ENCODE measurements around the gene BRINP3. TPM values are rescaled to one million over a fixed set of nuclear protein-coding genes. Genes with fewer than 3 reads are reported as not detected.

Gene BRINP3
- total and polyA plus RNA-seq, 2 experiments from 2014 or later, result not detected

DNA sequence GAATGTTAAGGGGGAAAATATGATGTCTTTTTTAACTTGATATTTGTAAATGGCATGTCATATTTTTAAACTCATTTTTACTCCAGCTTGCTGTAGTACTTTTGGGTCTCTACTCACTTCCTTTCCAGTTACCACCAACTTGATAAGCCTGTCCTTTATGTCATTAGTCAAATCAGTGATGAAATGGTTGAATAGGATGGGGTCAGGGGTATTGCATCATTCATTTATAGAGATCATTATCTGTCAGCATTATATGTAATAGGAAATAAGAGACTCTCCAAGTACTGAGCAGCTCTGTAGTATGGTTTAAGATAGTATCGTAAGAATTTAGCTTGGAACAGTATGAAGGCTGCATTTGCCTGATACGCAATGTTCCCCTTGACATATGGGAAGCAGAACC, 227.3 kb downstream of the BRINP3 start:
- H3K36me3 ChIP-seq (ENCODE audit: insufficient read depth), result no peaks in the 10 kb centered on the region
- H3K9me3 Mint-ChIP-seq, result 0 out of 3 replicates have a peak, but pooled peaks cover 5% of the 10 kb centered on the region
- no peaks in the 10 kb centered on the region for H3K36me3 Mint-ChIP-seq (ENCODE audit: low read depth)
- TF ChIP-seq EZH2 (IDR thresholded peaks at IDR 0.05; ENCODE audit: low read depth, unreplicated experiment), result no peak
- TF ChIP-seq, protein P1, sequence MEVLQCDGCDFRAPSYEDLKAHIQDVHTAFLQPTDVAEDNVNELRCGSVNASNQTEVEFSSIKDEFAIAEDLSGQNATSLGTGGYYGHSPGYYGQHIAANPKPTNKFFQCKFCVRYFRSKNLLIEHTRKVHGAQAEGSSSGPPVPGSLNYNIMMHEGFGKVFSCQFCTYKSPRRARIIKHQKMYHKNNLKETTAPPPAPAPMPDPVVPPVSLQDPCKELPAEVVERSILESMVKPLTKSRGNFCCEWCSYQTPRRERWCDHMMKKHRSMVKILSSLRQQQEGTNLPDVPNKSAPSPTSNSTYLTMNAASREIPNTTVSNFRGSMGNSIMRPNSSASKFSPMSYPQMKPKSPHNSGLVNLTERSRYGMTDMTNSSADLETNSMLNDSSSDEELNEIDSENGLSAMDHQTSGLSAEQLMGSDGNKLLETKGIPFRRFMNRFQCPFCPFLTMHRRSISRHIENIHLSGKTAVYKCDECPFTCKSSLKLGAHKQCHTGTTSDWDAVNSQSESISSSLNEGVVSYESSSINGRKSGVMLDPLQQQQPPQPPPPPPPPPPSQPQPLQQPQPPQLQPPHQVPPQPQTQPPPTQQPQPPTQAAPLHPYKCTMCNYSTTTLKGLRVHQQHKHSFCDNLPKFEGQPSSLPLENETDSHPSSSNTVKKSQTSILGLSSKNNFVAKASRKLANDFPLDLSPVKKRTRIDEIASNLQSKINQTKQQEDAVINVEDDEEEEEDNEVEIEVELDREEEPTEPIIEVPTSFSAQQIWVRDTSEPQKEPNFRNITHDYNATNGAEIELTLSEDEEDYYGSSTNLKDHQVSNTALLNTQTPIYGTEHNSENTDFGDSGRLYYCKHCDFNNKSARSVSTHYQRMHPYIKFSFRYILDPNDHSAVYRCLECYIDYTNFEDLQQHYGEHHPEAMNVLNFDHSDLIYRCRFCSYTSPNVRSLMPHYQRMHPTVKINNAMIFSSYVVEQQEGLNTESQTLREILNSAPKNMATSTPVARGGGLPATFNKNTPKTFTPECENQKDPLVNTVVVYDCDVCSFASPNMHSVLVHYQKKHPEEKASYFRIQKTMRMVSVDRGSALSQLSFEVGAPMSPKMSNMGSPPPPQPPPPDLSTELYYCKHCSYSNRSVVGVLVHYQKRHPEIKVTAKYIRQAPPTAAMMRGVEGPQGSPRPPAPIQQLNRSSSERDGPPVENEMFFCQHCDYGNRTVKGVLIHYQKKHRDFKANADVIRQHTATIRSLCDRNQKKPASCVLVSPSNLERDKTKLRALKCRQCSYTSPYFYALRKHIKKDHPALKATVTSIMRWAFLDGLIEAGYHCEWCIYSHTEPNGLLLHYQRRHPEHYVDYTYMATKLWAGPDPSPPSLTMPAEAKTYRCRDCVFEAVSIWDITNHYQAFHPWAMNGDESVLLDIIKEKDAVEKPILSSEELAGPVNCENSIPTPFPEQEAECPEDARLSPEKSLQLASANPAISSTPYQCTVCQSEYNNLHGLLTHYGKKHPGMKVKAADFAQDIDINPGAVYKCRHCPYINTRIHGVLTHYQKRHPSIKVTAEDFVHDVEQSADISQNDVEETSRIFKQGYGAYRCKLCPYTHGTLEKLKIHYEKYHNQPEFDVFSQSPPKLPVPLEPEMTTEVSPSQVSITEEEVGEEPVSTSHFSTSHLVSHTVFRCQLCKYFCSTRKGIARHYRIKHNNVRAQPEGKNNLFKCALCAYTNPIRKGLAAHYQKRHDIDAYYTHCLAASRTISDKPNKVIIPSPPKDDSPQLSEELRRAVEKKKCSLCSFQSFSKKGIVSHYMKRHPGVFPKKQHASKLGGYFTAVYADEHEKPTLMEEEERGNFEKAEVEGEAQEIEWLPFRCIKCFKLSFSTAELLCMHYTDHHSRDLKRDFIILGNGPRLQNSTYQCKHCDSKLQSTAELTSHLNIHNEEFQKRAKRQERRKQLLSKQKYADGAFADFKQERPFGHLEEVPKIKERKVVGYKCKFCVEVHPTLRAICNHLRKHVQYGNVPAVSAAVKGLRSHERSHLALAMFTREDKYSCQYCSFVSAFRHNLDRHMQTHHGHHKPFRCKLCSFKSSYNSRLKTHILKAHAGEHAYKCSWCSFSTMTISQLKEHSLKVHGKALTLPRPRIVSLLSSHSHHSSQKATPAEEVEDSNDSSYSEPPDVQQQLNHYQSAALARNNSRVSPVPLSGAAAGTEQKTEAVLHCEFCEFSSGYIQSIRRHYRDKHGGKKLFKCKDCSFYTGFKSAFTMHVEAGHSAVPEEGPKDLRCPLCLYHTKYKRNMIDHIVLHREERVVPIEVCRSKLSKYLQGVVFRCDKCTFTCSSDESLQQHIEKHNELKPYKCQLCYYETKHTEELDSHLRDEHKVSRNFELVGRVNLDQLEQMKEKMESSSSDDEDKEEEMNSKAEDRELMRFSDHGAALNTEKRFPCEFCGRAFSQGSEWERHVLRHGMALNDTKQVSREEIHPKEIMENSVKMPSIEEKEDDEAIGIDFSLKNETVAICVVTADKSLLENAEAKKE (CRISPR knock-in tag; IDR thresholded peaks at IDR 0.05), result no peak
- TF ChIP-seq, protein P2, sequence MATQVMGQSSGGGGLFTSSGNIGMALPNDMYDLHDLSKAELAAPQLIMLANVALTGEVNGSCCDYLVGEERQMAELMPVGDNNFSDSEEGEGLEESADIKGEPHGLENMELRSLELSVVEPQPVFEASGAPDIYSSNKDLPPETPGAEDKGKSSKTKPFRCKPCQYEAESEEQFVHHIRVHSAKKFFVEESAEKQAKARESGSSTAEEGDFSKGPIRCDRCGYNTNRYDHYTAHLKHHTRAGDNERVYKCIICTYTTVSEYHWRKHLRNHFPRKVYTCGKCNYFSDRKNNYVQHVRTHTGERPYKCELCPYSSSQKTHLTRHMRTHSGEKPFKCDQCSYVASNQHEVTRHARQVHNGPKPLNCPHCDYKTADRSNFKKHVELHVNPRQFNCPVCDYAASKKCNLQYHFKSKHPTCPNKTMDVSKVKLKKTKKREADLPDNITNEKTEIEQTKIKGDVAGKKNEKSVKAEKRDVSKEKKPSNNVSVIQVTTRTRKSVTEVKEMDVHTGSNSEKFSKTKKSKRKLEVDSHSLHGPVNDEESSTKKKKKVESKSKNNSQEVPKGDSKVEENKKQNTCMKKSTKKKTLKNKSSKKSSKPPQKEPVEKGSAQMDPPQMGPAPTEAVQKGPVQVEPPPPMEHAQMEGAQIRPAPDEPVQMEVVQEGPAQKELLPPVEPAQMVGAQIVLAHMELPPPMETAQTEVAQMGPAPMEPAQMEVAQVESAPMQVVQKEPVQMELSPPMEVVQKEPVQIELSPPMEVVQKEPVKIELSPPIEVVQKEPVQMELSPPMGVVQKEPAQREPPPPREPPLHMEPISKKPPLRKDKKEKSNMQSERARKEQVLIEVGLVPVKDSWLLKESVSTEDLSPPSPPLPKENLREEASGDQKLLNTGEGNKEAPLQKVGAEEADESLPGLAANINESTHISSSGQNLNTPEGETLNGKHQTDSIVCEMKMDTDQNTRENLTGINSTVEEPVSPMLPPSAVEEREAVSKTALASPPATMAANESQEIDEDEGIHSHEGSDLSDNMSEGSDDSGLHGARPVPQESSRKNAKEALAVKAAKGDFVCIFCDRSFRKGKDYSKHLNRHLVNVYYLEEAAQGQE (IDR thresholded peaks at IDR 0.05; ENCODE audit: unreplicated experiment), result no peak
- no peaks in the 10 kb centered on the region for H3K27me3 Mint-ChIP-seq (ENCODE audit: insufficient read depth, low read depth, poor library complexity)
- ATAC-seq (no peak), DNase-seq (ENCODE audit: low spot score) (no peak)
- H3K27me3 ChIP-seq (ENCODE audit: insufficient read depth), result no peaks in the 10 kb centered on the region
- no peaks in the 10 kb centered on the region for H3K4me1 Mint-ChIP-seq
- H3K27ac ChIP-seq (ENCODE audit: low read depth), result no peak overlapping the region
- no peaks in the 10 kb centered on the region for H3K79me2 ChIP-seq (replicated peaks; ENCODE audit: insufficient read depth)
- no peaks in the 10 kb centered on the region for H3K4me1 ChIP-seq (ENCODE audit: insufficient read depth)
- H3K4me2 ChIP-seq, result no peak overlapping the region
- H3K4me3 Mint-ChIP-seq, result no peak overlapping the region
- H4K20me1 ChIP-seq (replicated peaks; ENCODE audit: insufficient read depth), result no peaks in the 10 kb centered on the region
- H3K27ac Mint-ChIP-seq, result no peak overlapping the region
- no peak overlapping the region for H2AFZ ChIP-seq
- no peaks in the 10 kb centered on the region for H3K9me2 ChIP-seq (ENCODE audit: insufficient read depth)
- no peaks in the 10 kb centered on the region for H3F3A ChIP-seq (replicated peaks; ENCODE audit: low read depth)
- no peak overlapping the region for H3K4me3 ChIP-seq
